HG02678 (cell line): ENCODE data around the gene SHKBP1.
"Not testable (repeated sequence)": the region's sequence is repeated elsewhere in the genome, so short reads cannot be mapped to it uniquely, and the experiment has no call there.

Experiments used
- ATAC-seq: cut with Tn5 transposase; IDR thresholded peaks from one replicate; pipeline ENCODE4 v1.9.1; 2021; ENCODE audit warnings: mild to moderate bottlenecking, moderate library complexity; ENCODE audit not compliant: unreplicated experiment

Gene SHKBP1

GRCh38 chr19:40555978-40556689, 20.5 kb upstream of the SHKBP1 start:
- no peak for ATAC-seq

GRCh38 chr19:40556953-40557530, 19.6 kb upstream of the SHKBP1 start:
- ATAC-seq = no peak

- ATAC-seq = no peak
Observed at GRCh38 chr19:40559394-40559793, 17.3 kb upstream of the SHKBP1 start.

- ATAC-seq = no peak
Observed at GRCh38 chr19:40560092-40560507, 16.6 kb upstream of the SHKBP1 start.

- ATAC-seq = no peak
Observed at GRCh38 chr19:40561947-40562346, 14.7 kb upstream of the SHKBP1 start.

GRCh38 chr19:40564535-40564934, 12.1 kb upstream of the SHKBP1 start:
- ATAC-seq = not testable (repeated sequence)

GRCh38 chr19:40565355-40565754, 11.3 kb upstream of the SHKBP1 start:
- ATAC-seq = no peak

GRCh38 chr19:40565910-40566495, 10.7 kb upstream of the SHKBP1 start:
- ATAC-seq = no peak

GRCh38 chr19:40567040-40567749, 9.5 kb upstream of the SHKBP1 start:
- no peak for ATAC-seq

GRCh38 chr19:40567750-40568494, 8.8 kb upstream of the SHKBP1 start:
- no peak for ATAC-seq

GRCh38 chr19:40570313-40571004, 6.2 kb upstream of the SHKBP1 start:
- ATAC-seq = peak; percentile 84

GRCh38 chr19:40571005-40571318, 5.7 kb upstream of the SHKBP1 start:
- no peak for ATAC-seq

GRCh38 chr19:40571831-40572495, 4.7 kb upstream of the SHKBP1 start:
- ATAC-seq = no peak

- ATAC-seq = no peak
Observed at GRCh38 chr19:40575326-40575725, 1.3 kb upstream of the SHKBP1 start.

- peak; percentile 10 for ATAC-seq
Observed at GRCh38 chr19:40576151-40576584, 505 bp upstream of the SHKBP1 start.

GRCh38 chr19:40578442-40578908, 1.8 kb downstream of the SHKBP1 start:
- ATAC-seq = no peak

- no peak for ATAC-seq
Observed at GRCh38 chr19:40580619-40581018, 3.9 kb downstream of the SHKBP1 start.

GRCh38 chr19:40581531-40581930, 4.9 kb downstream of the SHKBP1 start:
- no peak for ATAC-seq

- ATAC-seq = no peak
Observed at GRCh38 chr19:40582467-40582866, 5.8 kb downstream of the SHKBP1 start.

GRCh38 chr19:40583283-40583682, 6.6 kb downstream of the SHKBP1 start:
- ATAC-seq = no peak
